ENCODE results near the gene PODXL2. TPM values are rescaled to one million over a fixed set of nuclear protein-coding genes. Genes with fewer than 3 reads are reported as not detected.

The PODXL2 gene
- total RNA-seq, 2 donors from 2014 or later, result 1.6 to 3.0 TPM

- no peak for DNase-seq
- intact Hi-C loops (cut with DNase I), result no loop called here
- ATAC-seq, result peak; percentile 22 to 68
Observed at GRCh38 chr3:127710155-127710941, 81.4 kb downstream of the PODXL2 start.

GRCh38 chr3:127711021-127711695 lies 82.2 kb downstream of the PODXL2 start:
- DNase-seq (no peak), ATAC-seq (peak in 1 of 2 donors; percentile 14)
- intact Hi-C loops (cut with DNase I), result no loop called here

- no peak for DNase-seq
Observed at GRCh38 chr3:127711896-127712295, 82.9 kb downstream of the PODXL2 start.

GRCh38 chr3:127712461-127712860 lies 83.5 kb downstream of the PODXL2 start:
- intact Hi-C loops (cut with DNase I), result no loop called here
- ATAC-seq, result peak; percentile 28 to 49
- no peak for DNase-seq

More at GRCh38 chr3:127711896-127712295, 82.9 kb downstream of the PODXL2 start:
- intact Hi-C loops (cut with DNase I), result no loop called here
- ATAC-seq, result no peak

GRCh38 chr3:127712881-127713771 lies 84.1 kb downstream of the PODXL2 start:
- ATAC-seq (peak; percentile 14 to 33), DNase-seq (no peak)
- intact Hi-C loops (cut with DNase I), result no loop called here

GRCh38 chr3:127714125-127714571 lies 85.2 kb downstream of the PODXL2 start:
- ATAC-seq, result peak in 1 of 2 donors; percentile 15
- intact Hi-C loops (cut with DNase I), result no loop called here
- DNase-seq, result no peak

GRCh38 chr3:127714866-127715265 lies 85.9 kb downstream of the PODXL2 start:
- no peak for DNase-seq
- no peak for ATAC-seq
- intact Hi-C loops (cut with DNase I), result no loop called here

GRCh38 chr3:127715532-127715931 lies 86.5 kb downstream of the PODXL2 start:
- intact Hi-C loops (cut with DNase I), result no loop called here
- ATAC-seq, result no peak
- DNase-seq, result no peak

GRCh38 chr3:127716384-127716783 lies 87.4 kb downstream of the PODXL2 start:
- ATAC-seq (no peak), DNase-seq (no peak)
- intact Hi-C loops (cut with DNase I), result no loop called here

GRCh38 chr3:127717357-127718244 lies 88.6 kb downstream of the PODXL2 start:
- peak; percentile 31 to 56 for ATAC-seq
- intact Hi-C loops (cut with DNase I), result no loop called here
- DNase-seq, result no peak

- no peak for ATAC-seq
- intact Hi-C loops (cut with DNase I), result no loop called here
- no peak for DNase-seq
Observed at GRCh38 chr3:127718245-127718915, 89.4 kb downstream of the PODXL2 start.

GRCh38 chr3:127718916-127719290 lies 89.9 kb downstream of the PODXL2 start:
- intact Hi-C loops (cut with DNase I), result no loop called here
- ATAC-seq, result no peak
- no peak for DNase-seq

GRCh38 chr3:127719369-127719768 lies 90.4 kb downstream of the PODXL2 start:
- DNase-seq, result no peak
- ATAC-seq, result no peak
- intact Hi-C loops (cut with DNase I), result no loop called here

- DNase-seq (no peak), ATAC-seq (no peak)
- intact Hi-C loops (cut with DNase I), result no loop called here
Observed at GRCh38 chr3:127720161-127720823, 91.3 kb downstream of the PODXL2 start.

GRCh38 chr3:127720985-127721935 lies 92.3 kb downstream of the PODXL2 start:
- intact Hi-C loops (cut with DNase I), result no loop called here
- ATAC-seq (no peak), DNase-seq (no peak)

GRCh38 chr3:127722091-127722784 lies 93.3 kb downstream of the PODXL2 start:
- intact Hi-C loops (cut with DNase I), result no loop called here
- ATAC-seq (peak; percentile 18 to 21), DNase-seq (no peak)

Data from left cardiac atrium (tissue), 4 donors.